Activated CD4-positive, alpha-beta T cell treated with anti-CD3 and anti-CD28 coated beads, Interleukin-2, amount 50 U/mL, for 16 hours (primary cell): ENCODE measurements around the gene PLK3.
"Not testable (repeated sequence)": the region's sequence is repeated elsewhere in the genome, so short reads cannot be mapped to it uniquely, and the experiment has no call there.

Source experiments
- DNase-seq: peaks from one replicate; pipeline ENCODE4 v3.0.0-alpha.2; 2020

Gene PLK3

GRCh38 chr1:44788120-44788860 is 11.9 kb upstream of the PLK3 start, which contains the start of gene BEST4:
BEST4 (minus strand) TSS chr1:44788170; CDS start chr1:44787705, 465 bp downstream.
- DNase-seq = no peak

- no peak for DNase-seq
These were observed 9.0 kb upstream of the PLK3 start for GRCh38 chr1:44790968-44791801.

DNA sequence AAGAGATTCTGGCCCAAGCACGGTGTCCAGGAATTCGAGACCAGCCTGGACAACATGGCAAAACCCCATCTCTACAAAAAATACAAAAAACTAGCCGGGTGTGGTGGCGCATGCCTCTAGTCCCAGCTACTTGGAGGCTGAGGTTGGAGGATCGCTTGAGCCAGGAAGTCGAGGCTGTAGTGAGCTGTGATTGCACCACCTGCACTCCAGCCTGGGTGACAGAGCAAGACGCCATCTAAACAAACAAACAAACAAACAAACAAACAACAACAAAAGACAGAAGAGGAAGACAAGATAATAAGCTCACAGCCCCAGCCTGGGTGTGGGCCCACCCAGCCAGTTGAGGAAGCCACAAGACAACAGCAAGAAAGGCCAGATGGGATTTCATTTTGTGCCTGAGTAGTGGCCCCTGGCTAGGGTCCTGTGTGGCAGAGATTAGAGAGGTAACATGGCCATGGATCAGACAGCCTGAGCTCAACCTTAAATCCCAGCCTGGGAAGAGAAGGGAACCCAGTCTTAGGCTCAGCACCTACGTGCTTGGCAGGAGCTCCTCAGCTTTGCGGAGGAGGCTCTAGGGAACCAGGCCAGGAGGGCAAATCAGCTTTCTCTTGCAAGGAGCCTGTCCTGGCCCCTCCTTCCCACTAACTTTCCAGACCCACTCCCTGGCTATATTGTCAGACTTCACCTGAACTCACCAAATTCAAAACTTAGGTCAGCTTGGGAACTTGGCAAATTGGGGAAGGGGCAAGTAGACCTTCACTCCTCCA is 7.3 kb upstream of the PLK3 start:
- no peak for DNase-seq

DNA sequence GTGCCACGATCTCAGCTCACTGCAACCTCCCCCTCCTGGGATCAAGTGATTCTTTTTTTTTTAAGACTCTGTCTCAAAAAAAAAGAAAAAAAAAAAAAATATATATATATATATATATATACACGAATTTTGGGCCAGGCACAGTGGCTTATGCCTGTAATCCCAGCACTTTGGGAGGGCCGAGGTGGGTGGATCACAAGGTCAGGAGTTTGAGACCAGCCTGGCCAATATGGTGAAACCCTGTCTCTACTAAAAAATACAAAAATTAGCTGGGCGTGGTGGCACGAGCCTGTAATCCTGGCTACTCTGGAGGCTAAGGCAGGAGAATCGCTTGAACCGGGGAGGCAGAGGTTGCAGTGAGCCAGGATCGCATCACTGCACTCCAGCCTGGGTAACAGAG is 2.3 kb upstream of the PLK3 start:
- DNase-seq = not testable (repeated sequence)

GRCh38 chr1:44798481-44799365 is 1.5 kb upstream of the PLK3 start:
- no peak for DNase-seq

- peak; percentile 40 for DNase-seq
These were observed 1.5 kb downstream of the PLK3 start for GRCh38 chr1:44801491-44802305.

- DNase-seq = no peak
These were observed 2.3 kb downstream of the PLK3 start for GRCh38 chr1:44802306-44803061.

- no peak for DNase-seq
These were observed 2.8 kb downstream of the PLK3 start for GRCh38 chr1:44803062-44803311.

DNA sequence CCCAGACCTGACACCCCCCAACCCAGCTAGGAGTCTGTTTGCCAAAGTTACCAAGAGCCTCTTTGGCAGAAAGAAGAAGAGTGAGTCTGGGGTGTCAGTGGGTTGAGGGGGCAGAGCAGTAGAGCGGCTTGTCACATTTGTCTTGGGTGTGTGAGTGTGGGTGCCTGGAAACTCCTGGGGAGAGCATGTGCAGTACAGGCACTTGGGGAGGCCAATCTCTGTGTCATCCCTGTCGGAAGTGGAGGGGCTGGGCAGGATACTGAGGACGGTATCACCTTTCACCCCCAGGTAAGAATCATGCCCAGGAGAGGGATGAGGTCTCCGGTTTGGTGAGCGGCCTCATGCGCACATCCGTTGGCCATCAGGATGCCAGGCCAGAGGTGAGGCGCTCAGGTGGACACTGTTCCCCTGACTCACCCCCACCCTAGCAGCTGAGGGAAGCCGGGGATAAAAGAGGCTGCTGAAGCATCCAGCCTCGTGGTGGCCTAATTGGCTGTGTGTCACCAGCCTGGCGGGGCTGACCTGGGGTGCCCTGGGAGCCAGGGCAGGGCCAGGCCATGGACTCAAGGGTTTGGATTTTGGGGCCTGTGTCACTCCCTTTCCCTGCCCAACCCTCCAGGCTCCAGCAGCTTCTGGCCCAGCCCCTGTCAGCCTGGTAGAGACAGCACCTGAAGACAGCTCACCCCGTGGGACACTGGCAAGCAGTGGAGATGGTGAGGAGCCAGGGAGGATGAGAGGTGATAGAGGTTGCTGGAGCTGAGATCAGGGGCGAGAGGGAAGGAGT is 3.3 kb downstream of the PLK3 start:
- no peak for DNase-seq

- DNase-seq = no peak
These were observed 5.3 kb downstream of the PLK3 start for GRCh38 chr1:44805311-44806024.

DNA sequence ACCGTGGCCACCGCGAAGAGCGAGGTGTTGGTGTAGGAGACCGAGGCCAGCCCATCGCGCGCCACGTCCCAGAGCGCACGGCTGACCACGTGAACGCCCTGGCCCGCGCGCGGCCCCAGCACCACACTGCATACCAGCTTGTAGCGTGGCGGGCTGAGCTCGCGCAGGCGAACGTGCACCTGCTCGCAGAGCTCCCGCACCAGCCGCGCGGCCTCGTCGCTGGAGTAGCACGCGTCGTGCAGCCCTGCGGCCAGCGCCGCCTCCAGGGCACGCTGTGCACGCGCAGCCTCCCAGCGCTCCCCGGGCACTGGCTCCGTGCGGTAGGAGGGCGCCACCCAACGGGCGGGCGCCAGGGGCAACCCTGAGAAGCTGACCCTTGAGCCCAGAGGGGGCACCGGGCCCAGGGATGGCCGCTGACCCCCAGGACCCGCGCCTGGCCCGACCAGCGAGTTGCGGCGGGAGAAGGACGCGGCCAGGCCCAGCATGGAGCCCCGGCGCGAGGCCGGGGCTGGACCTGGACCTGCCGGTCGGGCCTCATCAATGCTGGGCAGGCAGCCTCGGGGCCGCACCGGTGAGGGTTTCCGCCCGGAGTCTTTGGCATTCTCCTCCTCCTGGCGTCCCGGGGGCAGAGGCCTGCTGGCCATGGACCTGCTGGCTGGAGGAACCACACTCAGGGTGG is 6.0 kb downstream of the PLK3 start:
- DNase-seq = no peak

DNA sequence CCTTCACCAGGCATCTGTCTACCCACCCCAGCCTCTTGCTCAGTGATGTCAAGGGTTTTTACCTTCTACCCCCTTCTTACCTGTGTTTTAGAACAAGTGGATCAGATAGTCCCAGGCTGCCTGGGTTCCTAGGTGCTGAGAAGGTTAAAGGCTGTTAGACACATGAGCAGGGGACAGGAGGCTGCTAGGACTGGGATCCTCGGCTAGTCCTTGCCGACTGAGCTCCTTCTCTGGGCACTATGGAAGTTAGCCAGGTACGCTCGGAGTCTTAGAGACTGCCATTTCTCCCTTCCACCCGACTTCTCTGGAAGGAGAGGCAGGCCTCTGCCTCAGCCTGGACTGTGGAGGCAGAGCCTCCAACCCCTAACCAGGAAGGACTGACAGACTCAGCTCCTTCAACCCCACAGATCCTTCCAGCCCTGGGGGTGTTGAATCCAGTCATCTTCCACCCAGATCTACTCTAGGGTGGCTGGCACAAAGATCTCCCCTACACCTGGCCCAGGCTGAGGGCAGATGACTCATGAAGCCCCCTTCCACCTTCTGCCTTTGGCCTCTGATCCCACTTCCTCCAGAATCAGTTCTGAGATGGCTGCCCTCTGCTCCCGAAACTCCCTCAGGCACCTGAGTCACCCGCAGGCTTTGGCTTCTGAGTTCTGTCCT is 6.7 kb downstream of the PLK3 start, which contains the start of gene DYNLT4:
Gene DYNLT4, minus strand, starts transcription at position 648 of the 660 bp plus-strand sequence. CDS start 683 bp downstream, outside the sequence.
- DNase-seq = no peak

DNA sequence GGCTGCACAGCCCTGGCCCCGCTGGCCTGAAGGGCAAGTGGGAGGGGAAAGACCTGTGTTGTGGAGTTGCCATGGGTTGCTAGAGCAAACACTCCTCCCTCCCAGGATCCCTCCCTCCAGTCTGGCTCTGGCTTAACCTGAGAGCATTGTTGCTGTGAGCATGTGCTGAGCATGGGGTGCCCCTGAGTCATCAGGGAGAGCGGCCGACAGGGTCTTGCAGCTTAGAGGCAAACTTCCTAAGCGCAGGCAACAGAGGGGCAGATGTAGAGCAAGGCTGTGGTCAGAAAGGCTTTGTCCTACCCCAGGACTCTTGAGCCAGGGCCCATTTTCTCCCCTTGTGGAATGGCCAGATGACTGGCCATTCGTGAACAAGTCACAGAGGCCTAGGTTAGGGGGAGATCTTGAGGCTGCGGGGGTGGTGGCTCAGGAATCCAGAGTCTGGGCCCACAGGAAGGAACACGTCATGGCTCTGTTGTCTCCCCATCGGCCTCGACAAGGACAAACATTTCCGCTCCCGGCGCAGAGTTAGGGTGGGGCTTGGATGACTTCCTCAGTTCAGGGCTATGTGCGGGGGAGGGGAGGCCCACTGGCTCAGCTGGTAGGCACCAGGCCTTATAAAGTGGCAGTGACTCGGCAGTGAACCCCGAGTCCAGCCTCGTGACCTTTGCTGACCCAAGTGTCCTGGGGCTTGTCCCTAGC is 7.3 kb downstream of the PLK3 start:
- peak; percentile 93 for DNase-seq

DNA sequence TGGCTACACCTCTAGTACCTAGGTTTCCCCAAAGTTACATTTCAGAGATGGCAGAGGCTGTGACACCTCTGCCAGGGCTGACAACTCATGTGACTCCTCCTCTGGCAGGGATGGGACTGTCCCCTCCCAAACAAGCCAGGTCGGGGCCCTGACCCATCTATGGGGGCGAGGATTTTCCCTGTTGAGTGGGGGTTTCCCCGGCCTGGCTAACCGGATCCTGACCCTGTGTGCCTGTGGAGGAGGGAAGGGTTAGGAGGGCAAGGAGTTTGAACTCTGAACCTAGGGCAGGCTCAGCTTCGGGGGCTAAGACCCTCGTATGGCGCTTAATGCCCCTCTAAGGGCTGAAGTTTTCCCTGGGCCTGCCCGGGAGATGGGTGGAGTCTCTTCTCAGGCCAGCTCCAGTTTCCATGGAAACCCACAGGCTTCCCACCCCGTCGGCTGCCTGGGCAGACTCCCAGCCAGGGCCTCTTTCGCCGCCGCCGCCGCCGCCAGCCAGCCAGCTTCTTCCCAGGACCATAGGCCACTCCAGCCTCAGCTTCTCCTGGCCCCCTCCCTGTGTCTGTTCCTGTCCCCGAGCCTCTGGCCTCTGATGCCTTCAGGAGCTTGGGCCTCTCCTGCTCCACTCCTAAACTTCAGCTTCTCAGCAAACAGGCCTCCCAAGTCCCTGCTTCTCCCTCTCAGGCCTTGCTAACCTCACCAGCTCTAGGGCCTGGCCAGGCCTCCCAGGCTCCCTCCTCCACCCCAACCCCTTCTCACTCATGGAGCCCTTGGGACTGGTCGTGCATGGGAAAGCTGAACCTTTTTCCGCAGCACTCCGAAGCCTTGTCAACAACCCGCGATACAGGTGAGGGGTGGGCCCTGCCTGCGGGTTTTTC is 8.1 kb downstream of the PLK3 start, which contains the start of gene BTBD19:
Gene BTBD19, plus strand, starts transcription at position 461 of the 875 bp plus-strand sequence. Its CDS starts 298 bp downstream, at position 759.
- peak; percentile 78 for DNase-seq

- peak; percentile 97 for DNase-seq
These were observed 9.1 kb downstream of the PLK3 start for GRCh38 chr1:44808938-44809917.
